Stimulated activated naive CD8-positive, alpha-beta T cell treated with anti-CD3 and anti-CD28 coated beads, Interleukin-15, Interleukin-2, amounts not matched to agents 100 ng/mL and 50 ng/mL, for 24 hours (primary cell): Measurements from ENCODE around the gene CDADC1.

Source experiments
- H3K27ac Mint-ChIP-seq: one replicate; pipeline ENCODE4 v1.8.0; 2021; ENCODE audit warnings: mild to moderate bottlenecking, mixed read lengths
- H3K27me3 Mint-ChIP-seq: one replicate; pipeline ENCODE4 v1.8.0; 2021; ENCODE audit warnings: mixed read lengths
- H3K36me3 Mint-ChIP-seq: one replicate; pipeline ENCODE4 v1.8.0; 2021; ENCODE audit warnings: low read depth, mixed read lengths
- H3K4me1 Mint-ChIP-seq: one replicate; pipeline ENCODE4 v1.8.0; 2021; ENCODE audit warnings: low read depth, mixed read lengths
- H3K4me3 Mint-ChIP-seq: one replicate; pipeline ENCODE4 v1.8.0; 2021; ENCODE audit warnings: mild to moderate bottlenecking, mixed read lengths
- H3K9me3 Mint-ChIP-seq: one replicate; pipeline ENCODE4 v1.8.0; 2021; ENCODE audit warnings: mixed read lengths

CDADC1 gene

GRCh38 chr13:49247643-49248621 is at the start of gene CDADC1:
Gene CDADC1 (plus strand): TSS chr13:49247925. CDS start chr13:49248038, 113 bp downstream.
- Mint-ChIP-seq H3K9me3 (no peaks in the 10 kb centered on the region), H3K27ac (peak within 1 kb of the TSS; percentile 94), H3K4me1 (peaks cover 46% of the 10 kb centered on the region), H3K36me3 (peaks cover 18% of the 10 kb centered on the region), H3K27me3 (no peaks in the 10 kb centered on the region), H3K4me3 (peak within 1 kb of the TSS; percentile 98)

GRCh38 chr13:49206641-49207040 is 41.1 kb upstream of the CDADC1 start:
- H3K4me1 Mint-ChIP-seq, result no peaks in the 10 kb centered on the region
- no peaks in the 10 kb centered on the region for H3K9me3 Mint-ChIP-seq
- H3K27me3 Mint-ChIP-seq, result no peaks in the 10 kb centered on the region
- H3K36me3 Mint-ChIP-seq, result peaks cover 42% of the 10 kb centered on the region
- no peak overlapping the region for H3K27ac Mint-ChIP-seq
- no peak overlapping the region for H3K4me3 Mint-ChIP-seq

- Mint-ChIP-seq H3K4me3 (no peak overlapping the region), H3K4me1 (peaks cover under 1% of the 10 kb centered on the region), H3K36me3 (peaks cover 28% of the 10 kb centered on the region), H3K27me3 (no peaks in the 10 kb centered on the region), H3K27ac (no peak overlapping the region), H3K9me3 (no peaks in the 10 kb centered on the region)
Measured at GRCh38 chr13:49208619-49209018, 39.1 kb upstream of the CDADC1 start.

GRCh38 chr13:49210114-49210513 is 37.6 kb upstream of the CDADC1 start:
- Mint-ChIP-seq H3K4me3 (no peak overlapping the region), H3K36me3 (peaks cover 14% of the 10 kb centered on the region), H3K27ac (no peak overlapping the region), H3K4me1 (peaks cover 15% of the 10 kb centered on the region), H3K9me3 (no peaks in the 10 kb centered on the region), H3K27me3 (no peaks in the 10 kb centered on the region)

GRCh38 chr13:49210669-49211068 is 37.1 kb upstream of the CDADC1 start:
- Mint-ChIP-seq H3K4me3 (no peak overlapping the region), H3K4me1 (peaks cover 18% of the 10 kb centered on the region), H3K9me3 (no peaks in the 10 kb centered on the region), H3K36me3 (peaks cover 14% of the 10 kb centered on the region), H3K27me3 (no peaks in the 10 kb centered on the region), H3K27ac (no peak overlapping the region)

GRCh38 chr13:49213539-49213938 is 34.2 kb upstream of the CDADC1 start:
- Mint-ChIP-seq H3K27me3 (peaks cover 21% of the 10 kb centered on the region), H3K9me3 (no peaks in the 10 kb centered on the region), H3K27ac (no peak overlapping the region), H3K36me3 (no peaks in the 10 kb centered on the region), H3K4me1 (peaks cover 21% of the 10 kb centered on the region), H3K4me3 (no peak overlapping the region)

GRCh38 chr13:49213997-49214916 is 33.5 kb upstream of the CDADC1 start:
- no peaks in the 10 kb centered on the region for H3K36me3 Mint-ChIP-seq
- peaks cover 29% of the 10 kb centered on the region for H3K27me3 Mint-ChIP-seq
- H3K27ac Mint-ChIP-seq, result no peak overlapping the region
- H3K9me3 Mint-ChIP-seq, result no peaks in the 10 kb centered on the region
- H3K4me1 Mint-ChIP-seq, result peaks cover 21% of the 10 kb centered on the region
- H3K4me3 Mint-ChIP-seq, result no peak overlapping the region

- Mint-ChIP-seq H3K27me3 (peaks cover 35% of the 10 kb centered on the region), H3K27ac (peak overlapping the region; percentile 36), H3K36me3 (no peaks in the 10 kb centered on the region), H3K4me1 (peaks cover 21% of the 10 kb centered on the region), H3K4me3 (no peak overlapping the region), H3K9me3 (no peaks in the 10 kb centered on the region)
Measured at GRCh38 chr13:49214917-49215376, 32.8 kb upstream of the CDADC1 start.

GRCh38 chr13:49216334-49216733 is 31.4 kb upstream of the CDADC1 start:
- Mint-ChIP-seq H3K4me3 (no peak overlapping the region), H3K4me1 (peaks cover 21% of the 10 kb centered on the region), H3K27ac (no peak overlapping the region), H3K9me3 (no peaks in the 10 kb centered on the region), H3K36me3 (no peaks in the 10 kb centered on the region), H3K27me3 (peaks cover 37% of the 10 kb centered on the region)

- Mint-ChIP-seq H3K27me3 (peaks cover 53% of the 10 kb centered on the region), H3K9me3 (no peaks in the 10 kb centered on the region), H3K4me3 (no peak overlapping the region), H3K4me1 (peaks cover 21% of the 10 kb centered on the region), H3K36me3 (no peaks in the 10 kb centered on the region), H3K27ac (no peak overlapping the region)
Measured at GRCh38 chr13:49217962-49218492, 29.7 kb upstream of the CDADC1 start.

GRCh38 chr13:49218493-49219051 is 29.2 kb upstream of the CDADC1 start:
- H3K9me3 Mint-ChIP-seq, result no peaks in the 10 kb centered on the region
- H3K4me1 Mint-ChIP-seq, result peaks cover 21% of the 10 kb centered on the region
- H3K27ac Mint-ChIP-seq, result no peak overlapping the region
- no peak overlapping the region for H3K4me3 Mint-ChIP-seq
- peaks cover 57% of the 10 kb centered on the region for H3K27me3 Mint-ChIP-seq
- H3K36me3 Mint-ChIP-seq, result no peaks in the 10 kb centered on the region

- H3K27ac Mint-ChIP-seq, result no peak overlapping the region
Measured at GRCh38 chr13:49219647-49220035, 28.1 kb upstream of the CDADC1 start.

GRCh38 chr13:49220036-49220855 is 27.5 kb upstream of the CDADC1 start, which contains the start of gene MLNR:
Gene MLNR (plus strand): TSS chr13:49220338. CDS start chr13:49220338, 0 bp downstream.
- H3K27ac Mint-ChIP-seq, result no peak within 1 kb of the TSS

More at GRCh38 chr13:49219647-49220035, 28.1 kb upstream of the CDADC1 start:
- Mint-ChIP-seq H3K27me3 (peaks cover 58% of the 10 kb centered on the region), H3K4me1 (peaks cover 11% of the 10 kb centered on the region), H3K36me3 (no peaks in the 10 kb centered on the region), H3K4me3 (peak overlapping the region; percentile 56), H3K9me3 (no peaks in the 10 kb centered on the region)

More at GRCh38 chr13:49220036-49220855, 27.5 kb upstream of the CDADC1 start, which contains the start of gene MLNR:
- no peaks in the 10 kb centered on the region for H3K36me3 Mint-ChIP-seq
- peaks cover 5% of the 10 kb centered on the region for H3K4me1 Mint-ChIP-seq
- no peaks in the 10 kb centered on the region for H3K9me3 Mint-ChIP-seq
- H3K4me3 Mint-ChIP-seq, result peak within 1 kb of the TSS; percentile 56
- peaks cover 64% of the 10 kb centered on the region for H3K27me3 Mint-ChIP-seq
